HEK293 (cell line): ENCODE measurements around the gene KLHL11.

ENCODE experiments used
- CTCF ChIA-PET: fragments of 350-600 bp; formaldehyde crosslinking; extraction: SDS; loops from one replicate; lab custom pipeline; 2021; ENCODE audit warnings: antibody characterized with exemption; lab: Yijun Ruan, JAX
- POLR2A ChIA-PET: fragments of 300-600 bp; formaldehyde crosslinking; extraction: SDS; loops from one replicate; lab custom pipeline; 2020; ENCODE audit warnings: antibody characterized with exemption, inconsistent platforms; lab: Yijun Ruan, JAX
- H3K27ac ChIP-seq: fragments of 200-500 bp; sonication (Bioruptor generic); 2 replicates; pipeline ENCODE4 v1.5.1; 2014; ENCODE audit warnings: low read depth, low read length, control low read depth, inconsistent platforms; ENCODE audit errors: extremely low read depth
- H3K36me3 ChIP-seq, 2 experiments: fragments of 200-500 bp in 1 of 2; sonication (Bioruptor generic) in 1 of 2; 1 replicate in 1 of 2; 2 replicates in 1 of 2; pipeline ENCODE4 v1.5.1; 2014 to 2017; ENCODE audit warnings: inconsistent platforms in 2 of 2, low read length in 2 of 2; ENCODE audit not compliant: control insufficient read depth in 2 of 2, insufficient read depth in 1 of 2
- H3K4me1 ChIP-seq: fragments of 200-500 bp; sonication (Bioruptor generic); 2 replicates; pipeline ENCODE4 v1.5.1; 2014; ENCODE audit warnings: mild to moderate bottlenecking, low read length, inconsistent platforms; ENCODE audit not compliant: control insufficient read depth, insufficient read depth
- H3K4me3 ChIP-seq: 2 replicates; pipeline ENCODE4 v1.5.1; 2011; ENCODE audit warnings: low read depth, mild to moderate bottlenecking, control low read depth, low read length, moderate library complexity
- H3K9me3 ChIP-seq: fragments of 200-500 bp; sonication (Bioruptor generic); 2 replicates; pipeline ENCODE4 v1.5.1; 2014; ENCODE audit warnings: low read depth, low read length, inconsistent platforms; ENCODE audit not compliant: control insufficient read depth, insufficient read depth
- EGR2 ChIP-seq: fragments of 450-650 bp; formaldehyde crosslinking; IDR thresholded peaks from 2 replicates; pipeline ENCODE4 v1.5.1; 2016; ENCODE audit warnings: low read depth, missing biosample characterization, missing genetic modification characterization
- GFI1B ChIP-seq: fragments of 450-650 bp; formaldehyde crosslinking; IDR thresholded peaks from 2 replicates; pipeline ENCODE4 v1.5.1; 2016; ENCODE audit warnings: missing biosample characterization, missing genetic modification characterization
- GLIS1 ChIP-seq: fragments of 450-650 bp; formaldehyde crosslinking; IDR thresholded peaks from 2 replicates; pipeline ENCODE4 v1.5.1; 2016; ENCODE audit warnings: missing biosample characterization, missing genetic modification characterization
- GLIS2 ChIP-seq: fragments of 450-650 bp; formaldehyde crosslinking; IDR thresholded peaks from 2 replicates; pipeline ENCODE4 v1.5.1; 2016; ENCODE audit warnings: missing biosample characterization, missing genetic modification characterization
- HIC1 ChIP-seq: fragments of 450-650 bp; formaldehyde crosslinking; IDR thresholded peaks from 2 replicates; pipeline ENCODE4 v1.5.1; 2016; ENCODE audit warnings: missing biosample characterization, missing genetic modification characterization
- KLF1 ChIP-seq: fragments of 450-650 bp; formaldehyde crosslinking; IDR thresholded peaks from 2 replicates; pipeline ENCODE4 v1.5.1; 2016; ENCODE audit warnings: missing biosample characterization, missing genetic modification characterization
- OSR2 ChIP-seq: fragments of 450-650 bp; formaldehyde crosslinking; IDR thresholded peaks from 2 replicates; pipeline ENCODE4 v1.5.1; 2016; ENCODE audit warnings: missing biosample characterization, missing genetic modification characterization
- PRDM10 ChIP-seq: fragments of 450-650 bp; formaldehyde crosslinking; IDR thresholded peaks from 2 replicates; pipeline ENCODE4 v1.5.1; 2016; ENCODE audit warnings: missing biosample characterization, missing genetic modification characterization
- SP7 ChIP-seq: fragments of 450-650 bp; formaldehyde crosslinking; IDR thresholded peaks from 2 replicates; pipeline ENCODE4 v1.5.1; 2016; ENCODE audit warnings: missing biosample characterization, missing genetic modification characterization
- TSHZ1 ChIP-seq: fragments of 450-650 bp; formaldehyde crosslinking; IDR thresholded peaks from 2 replicates; pipeline ENCODE4 v1.5.1; 2016; ENCODE audit warnings: missing biosample characterization, missing genetic modification characterization, borderline replicate concordance
- ZBTB17 ChIP-seq: fragments of 450-650 bp; formaldehyde crosslinking; IDR thresholded peaks from 2 replicates; pipeline ENCODE4 v1.5.1; 2016; ENCODE audit warnings: missing biosample characterization, missing genetic modification characterization
- ZBTB7A ChIP-seq: fragments of 450-650 bp; formaldehyde crosslinking; IDR thresholded peaks from 2 replicates; pipeline ENCODE4 v1.5.1; 2016; ENCODE audit warnings: low read depth, missing biosample characterization, missing genetic modification characterization
- ZFHX2 ChIP-seq: fragments of 450-650 bp; formaldehyde crosslinking; conservative IDR thresholded peaks from 2 replicates; pipeline ENCODE4 v1.5.1; 2016; ENCODE audit warnings: missing biosample characterization, missing genetic modification characterization
- ZIC2 ChIP-seq: fragments of 450-650 bp; formaldehyde crosslinking; IDR thresholded peaks from 2 replicates; pipeline ENCODE4 v1.5.1; 2016; ENCODE audit warnings: missing biosample characterization, missing genetic modification characterization
- ZNF121 ChIP-seq: fragments of 450-650 bp; formaldehyde crosslinking; IDR thresholded peaks from 2 replicates; pipeline ENCODE4 v1.5.1; 2016; ENCODE audit warnings: missing biosample characterization, missing genetic modification characterization
- ZNF335 ChIP-seq: fragments of 450-650 bp; formaldehyde crosslinking; conservative IDR thresholded peaks from 2 replicates; pipeline ENCODE4 v1.5.1; 2016; ENCODE audit warnings: missing biosample characterization, missing genetic modification characterization
- ZNF366 ChIP-seq: fragments of 450-650 bp; formaldehyde crosslinking; conservative IDR thresholded peaks from 2 replicates; pipeline ENCODE4 v1.5.1; 2016; ENCODE audit warnings: missing biosample characterization, missing genetic modification characterization
- ZNF561 ChIP-seq: fragments of 450-650 bp; IDR thresholded peaks from 2 replicates; pipeline ENCODE4 v1.5.1; 2018; ENCODE audit warnings: missing biosample characterization, missing genetic modification characterization, borderline replicate concordance
- TF ChIP-seq, protein P1 (sequence below): fragments of 450-650 bp; formaldehyde crosslinking; IDR thresholded peaks from 2 replicates; pipeline ENCODE4 v1.5.1; 2016; ENCODE audit warnings: missing biosample characterization, missing genetic modification characterization

KLHL11 gene

DNA sequence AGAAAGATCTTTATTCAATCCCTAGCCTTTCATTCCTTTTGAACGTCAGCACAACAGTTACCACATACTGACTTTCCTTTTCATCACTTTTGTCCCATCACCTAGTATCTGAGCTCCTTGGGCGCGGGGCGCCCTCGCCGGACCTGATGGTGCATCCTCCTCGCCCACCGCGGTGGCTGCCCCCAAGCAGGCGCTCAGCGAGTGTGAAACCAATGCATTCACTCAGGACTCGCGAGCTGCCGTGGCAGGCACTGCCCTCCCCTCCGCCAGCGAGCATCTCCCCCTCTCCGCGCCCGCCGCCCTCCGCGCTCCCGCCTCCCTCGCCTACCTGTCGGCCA, 756 bp downstream of the KLHL11 start (continued):
- TF ChIP-seq, protein P1, sequence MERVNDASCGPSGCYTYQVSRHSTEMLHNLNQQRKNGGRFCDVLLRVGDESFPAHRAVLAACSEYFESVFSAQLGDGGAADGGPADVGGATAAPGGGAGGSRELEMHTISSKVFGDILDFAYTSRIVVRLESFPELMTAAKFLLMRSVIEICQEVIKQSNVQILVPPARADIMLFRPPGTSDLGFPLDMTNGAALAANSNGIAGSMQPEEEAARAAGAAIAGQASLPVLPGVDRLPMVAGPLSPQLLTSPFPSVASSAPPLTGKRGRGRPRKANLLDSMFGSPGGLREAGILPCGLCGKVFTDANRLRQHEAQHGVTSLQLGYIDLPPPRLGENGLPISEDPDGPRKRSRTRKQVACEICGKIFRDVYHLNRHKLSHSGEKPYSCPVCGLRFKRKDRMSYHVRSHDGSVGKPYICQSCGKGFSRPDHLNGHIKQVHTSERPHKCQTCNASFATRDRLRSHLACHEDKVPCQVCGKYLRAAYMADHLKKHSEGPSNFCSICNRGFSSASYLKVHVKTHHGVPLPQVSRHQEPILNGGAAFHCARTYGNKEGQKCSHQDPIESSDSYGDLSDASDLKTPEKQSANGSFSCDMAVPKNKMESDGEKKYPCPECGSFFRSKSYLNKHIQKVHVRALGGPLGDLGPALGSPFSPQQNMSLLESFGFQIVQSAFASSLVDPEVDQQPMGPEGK (tag by site-specific recombination), result 0 out of 2 replicates have a peak, but pooled peaks have one; percentile 58
- TF ChIP-seq ZFHX2 (tag by site-specific recombination) (0 out of 2 replicates have a peak, but pooled peaks have one; percentile 57), ZNF561 (no peak), SP7 (tag by site-specific recombination) (no peak), HIC1 (tag by site-specific recombination) (peak; percentile 53; the same call in 1 of the 2 replicates), PRDM10 (tag by site-specific recombination) (no peak), ZNF366 (tag by site-specific recombination) (0 out of 2 replicates have a peak, but pooled peaks have one; percentile 33), EGR2 (tag by site-specific recombination) (peak; percentile 41; the same call in 1 of the 2 replicates), ZBTB7A (peak; percentile 60; the same call in 1 of the 2 replicates), ZBTB17 (no peak), ZNF335 (peak; percentile 70; the same call in 1 of the 2 replicates)
- TF ChIP-seq, all 188 proteins: peak for 14

- H3K4me1 ChIP-seq, result peaks cover 21% of the 10 kb centered on the region
- ChIA-PET POLR2A (interaction anchor here (0.6 to 2.5 kb wide), 11 partner anchors 8 to 174 kb away, joined by 3 to 25 read pairs (median 5); partner anchors contain the start of genes FKBP10, HAP1, JUP and P3H4), CTCF (interaction anchor here (1.5 to 1.6 kb wide), 3 partner anchors 12 to 52 kb away, joined by 3 to 4 read pairs (median 4); no protein-coding TSS in a partner anchor)
- TF ChIP-seq TSHZ1 (tag by site-specific recombination) (0 out of 2 replicates have a peak, but pooled peaks have one; percentile 4), OSR2 (no peak), GFI1B (tag by site-specific recombination) (0 out of 2 replicates have a peak, but pooled peaks have one; percentile 43), ZIC2 (tag by site-specific recombination) (peak; percentile 54), GLIS2 (tag by site-specific recombination) (no peak), KLF1 (tag by site-specific recombination) (peak; percentile 47; the same call in 1 of the 2 replicates), GLIS1 (tag by site-specific recombination) (no peak), ZFHX2 (tag by site-specific recombination) (peak; percentile 65; the same call in 1 of the 2 replicates), EGR2 (tag by site-specific recombination) (peak; percentile 66), ZNF121 (0 out of 2 replicates have a peak, but pooled peaks have one; percentile 26), ZNF366 (tag by site-specific recombination) (peak; percentile 44; the same call in 1 of the 2 replicates)
These were observed 2.0 kb downstream of the KLHL11 start for GRCh38 chr17:41863074-41863848.

More at GRCh38 chr17:41863074-41863848, 2.0 kb downstream of the KLHL11 start:
- H3K36me3 ChIP-seq, result peaks cover 15 to 17% of the 10 kb centered on the region in 2 experiments
- peak overlapping the region; percentile 96 for H3K4me3 ChIP-seq
- H3K9me3 ChIP-seq, result no peaks in the 10 kb centered on the region
- no peak overlapping the region for H3K27ac ChIP-seq
